ENCODE data around the gene TBC1D4. TPM values are rescaled to one million over a fixed set of nuclear protein-coding genes. Genes with fewer than 3 reads are reported as not detected.

The TBC1D4 gene
- total RNA-seq, 2 donors from 2014 or later: 27.6 to 56.1 TPM

DNA sequence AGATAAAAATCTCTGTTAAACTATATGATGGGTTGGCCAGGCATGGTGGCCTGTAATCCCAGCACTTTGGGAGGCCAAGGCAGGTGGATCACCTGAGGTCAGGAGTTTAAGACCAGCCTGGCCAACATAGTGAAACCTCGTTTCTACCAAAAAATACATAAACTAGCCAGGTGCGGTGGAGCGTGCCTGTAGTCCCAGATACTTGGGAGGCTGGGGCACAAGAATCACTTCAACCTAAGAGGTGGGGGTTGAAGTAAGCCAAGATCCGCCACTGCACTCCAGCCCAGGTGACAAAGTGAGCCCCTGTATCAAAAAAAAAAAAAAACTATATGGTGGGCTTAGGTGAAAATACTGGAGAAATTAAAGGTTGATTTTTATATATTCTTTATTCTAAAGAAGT lies 11.3 kb downstream of the TBC1D4 start:
- WGBS: 93% methylated on average over 4 of the region's 4 CpGs
- H3K4me1 ChIP-seq (replicated peaks): peaks cover 3% of the 10 kb centered on the region
- TF ChIP-seq POLR2AphosphoS5 (IDR thresholded peaks at IDR 0.05): no peak
- TF ChIP-seq POLR2A (IDR thresholded peaks at IDR 0.05): no peak
- TF ChIP-seq, protein P1, sequence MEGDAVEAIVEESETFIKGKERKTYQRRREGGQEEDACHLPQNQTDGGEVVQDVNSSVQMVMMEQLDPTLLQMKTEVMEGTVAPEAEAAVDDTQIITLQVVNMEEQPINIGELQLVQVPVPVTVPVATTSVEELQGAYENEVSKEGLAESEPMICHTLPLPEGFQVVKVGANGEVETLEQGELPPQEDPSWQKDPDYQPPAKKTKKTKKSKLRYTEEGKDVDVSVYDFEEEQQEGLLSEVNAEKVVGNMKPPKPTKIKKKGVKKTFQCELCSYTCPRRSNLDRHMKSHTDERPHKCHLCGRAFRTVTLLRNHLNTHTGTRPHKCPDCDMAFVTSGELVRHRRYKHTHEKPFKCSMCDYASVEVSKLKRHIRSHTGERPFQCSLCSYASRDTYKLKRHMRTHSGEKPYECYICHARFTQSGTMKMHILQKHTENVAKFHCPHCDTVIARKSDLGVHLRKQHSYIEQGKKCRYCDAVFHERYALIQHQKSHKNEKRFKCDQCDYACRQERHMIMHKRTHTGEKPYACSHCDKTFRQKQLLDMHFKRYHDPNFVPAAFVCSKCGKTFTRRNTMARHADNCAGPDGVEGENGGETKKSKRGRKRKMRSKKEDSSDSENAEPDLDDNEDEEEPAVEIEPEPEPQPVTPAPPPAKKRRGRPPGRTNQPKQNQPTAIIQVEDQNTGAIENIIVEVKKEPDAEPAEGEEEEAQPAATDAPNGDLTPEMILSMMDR (IDR thresholded peaks at IDR 0.05): no peak
- no peaks in the 10 kb centered on the region for H3K9me3 ChIP-seq
- H3K27ac ChIP-seq: no peak overlapping the region
- H3K27me3 ChIP-seq (replicated peaks; ENCODE audit: insufficient read depth): no peaks in the 10 kb centered on the region
- intact Hi-C loops (cut with DNase I): no loop called here
- no peak for DNase-seq (ENCODE audit: low spot score)
- no peak overlapping the region for H3K4me3 ChIP-seq
- H3K36me3 ChIP-seq: no peaks in the 10 kb centered on the region

DNA sequence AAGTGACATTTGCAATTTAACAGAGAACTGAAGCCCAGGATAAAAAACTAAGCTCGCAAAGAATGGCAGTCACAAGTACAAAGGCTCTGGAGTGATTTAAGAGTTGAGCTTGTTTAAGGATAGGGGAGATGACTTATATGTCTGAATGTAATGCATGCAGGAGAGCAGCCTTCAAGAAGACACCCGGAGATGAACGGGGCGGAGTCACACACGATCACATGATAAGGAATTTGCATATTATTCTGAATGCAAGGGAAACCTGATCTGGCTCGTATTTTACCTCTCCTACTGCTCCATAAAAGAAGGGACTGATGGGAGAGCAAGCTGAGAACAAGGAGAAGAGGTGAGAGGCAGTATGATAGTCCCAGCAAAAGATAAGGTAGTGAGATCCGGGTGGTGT lies 12.9 kb downstream of the TBC1D4 start:
- no peaks in the 10 kb centered on the region for H3K9me3 ChIP-seq
- 78% methylated on average over 7 of the region's 7 CpGs for WGBS
- H3K36me3 ChIP-seq: no peaks in the 10 kb centered on the region
- intact Hi-C loops (cut with DNase I): no loop called here
- TF ChIP-seq POLR2A (IDR thresholded peaks at IDR 0.05): no peak
- TF ChIP-seq, protein P1 (IDR thresholded peaks at IDR 0.05): no peak
- TF ChIP-seq POLR2AphosphoS5 (IDR thresholded peaks at IDR 0.05): no peak
- no peak overlapping the region for H3K4me3 ChIP-seq
- no peak for DNase-seq (ENCODE audit: low spot score)
- H3K27me3 ChIP-seq (replicated peaks; ENCODE audit: insufficient read depth): no peaks in the 10 kb centered on the region
- no peak overlapping the region for H3K27ac ChIP-seq
- H3K4me1 ChIP-seq (replicated peaks): peaks cover 3% of the 10 kb centered on the region

DNA sequence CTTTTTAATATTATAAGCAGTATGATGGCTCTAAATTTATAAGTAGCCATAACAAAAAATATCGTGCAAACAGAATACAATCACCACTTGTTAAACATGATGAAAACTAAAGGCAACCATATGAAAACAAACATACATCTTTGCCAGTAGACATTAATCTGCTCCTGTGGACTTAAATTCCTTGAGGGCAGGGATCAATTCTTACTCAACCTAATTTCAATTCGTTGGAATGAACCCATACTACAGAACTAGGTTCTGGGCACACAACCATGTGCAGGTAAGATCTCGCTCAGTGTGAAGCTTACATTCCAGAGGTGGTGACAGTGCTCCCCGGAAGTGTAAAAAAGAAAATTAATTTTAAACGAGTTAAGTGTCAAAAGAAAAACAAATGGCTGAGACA lies 13.4 kb downstream of the TBC1D4 start:
- H3K4me3 ChIP-seq: no peak overlapping the region
- intact Hi-C loops (cut with DNase I): no loop called here
- 79% methylated on average over 5 of the region's 5 CpGs for WGBS
- H3K36me3 ChIP-seq: no peaks in the 10 kb centered on the region
- TF ChIP-seq POLR2A (IDR thresholded peaks at IDR 0.05) (no peak), POLR2AphosphoS5 (IDR thresholded peaks at IDR 0.05) (no peak)
- TF ChIP-seq, protein P1 (IDR thresholded peaks at IDR 0.05): no peak
- DNase-seq (ENCODE audit: low spot score): no peak
- no peaks in the 10 kb centered on the region for H3K9me3 ChIP-seq
- no peaks in the 10 kb centered on the region for H3K27me3 ChIP-seq (replicated peaks; ENCODE audit: insufficient read depth)
- peaks cover 3% of the 10 kb centered on the region for H3K4me1 ChIP-seq (replicated peaks)
- H3K27ac ChIP-seq: no peak overlapping the region

DNA sequence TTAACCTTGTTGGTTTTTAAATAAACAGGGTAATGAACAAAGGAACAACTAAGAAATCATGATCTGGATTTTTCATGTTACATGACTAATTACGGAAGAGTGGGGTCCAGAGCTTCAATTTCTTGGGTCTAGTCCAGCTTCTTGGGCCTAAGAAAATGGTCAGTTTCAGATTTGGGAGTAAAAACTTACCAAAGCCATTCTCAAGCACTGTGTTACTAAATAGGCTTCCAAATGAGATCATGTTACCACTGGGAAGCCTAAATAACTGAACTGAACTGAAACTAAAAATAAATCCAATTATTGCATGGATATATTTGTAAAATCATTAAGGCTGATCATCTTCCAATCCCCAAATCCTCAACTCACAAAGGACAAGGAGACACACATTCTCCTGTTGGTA lies 13.9 kb downstream of the TBC1D4 start:
- TF ChIP-seq, protein P1 (IDR thresholded peaks at IDR 0.05): no peak
- no peak for TF ChIP-seq POLR2A (IDR thresholded peaks at IDR 0.05)
- TF ChIP-seq POLR2AphosphoS5 (IDR thresholded peaks at IDR 0.05): no peak
- DNase-seq (ENCODE audit: low spot score): no peak
- Histone ChIP-seq H3K27me3 (replicated peaks; ENCODE audit: insufficient read depth) (no peaks in the 10 kb centered on the region), H3K4me1 (replicated peaks) (peaks cover 3% of the 10 kb centered on the region), H3K9me3 (no peaks in the 10 kb centered on the region), H3K36me3 (no peaks in the 10 kb centered on the region), H3K27ac (peak overlapping the region; percentile 17 to 74), H3K4me3 (no peak overlapping the region)
- intact Hi-C loops (cut with DNase I): no loop called here
- WGBS: 59% methylated on average over 1 of the region's 1 CpG

DNA sequence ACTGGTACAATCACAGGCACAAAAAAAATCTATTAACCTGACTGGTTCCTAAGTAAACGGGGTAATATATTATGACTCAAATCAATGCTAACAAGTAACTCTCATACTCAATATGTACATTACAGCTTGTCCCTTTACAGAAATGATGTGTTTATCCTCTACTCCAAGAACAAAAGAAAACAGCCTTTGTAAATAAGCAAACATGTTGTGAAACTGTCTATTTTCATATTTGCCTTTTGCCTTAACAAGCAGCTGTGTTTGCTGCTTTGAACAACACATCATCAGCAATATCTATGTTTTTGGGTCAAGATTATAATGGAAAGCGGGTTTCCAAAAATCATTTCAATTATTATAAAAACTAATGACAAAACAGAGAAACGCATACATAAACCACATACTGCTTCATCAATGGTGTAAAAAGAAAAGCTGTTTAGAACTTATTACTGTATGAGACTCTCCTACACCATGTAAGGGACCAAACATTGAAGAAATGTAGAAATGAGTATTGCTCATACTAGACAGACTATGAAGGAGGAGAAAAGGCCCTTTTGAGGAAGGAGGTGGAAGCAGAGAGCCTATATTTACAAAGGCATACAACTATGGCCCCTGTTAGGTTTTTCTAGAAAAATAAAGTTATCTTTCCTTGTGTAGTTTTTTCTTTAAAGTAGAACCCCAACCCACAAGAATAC lies 14.8 kb downstream of the TBC1D4 start:
- H3K4me1 ChIP-seq (replicated peaks): peaks cover 3% of the 10 kb centered on the region
- H3K4me3 ChIP-seq: no peak overlapping the region
- intact Hi-C loops (cut with DNase I): no loop called here
- WGBS: 81% methylated on average over 3 of the region's 3 CpGs
- DNase-seq (ENCODE audit: low spot score): no peak
- H3K9me3 ChIP-seq: no peaks in the 10 kb centered on the region
- no peaks in the 10 kb centered on the region for H3K27me3 ChIP-seq (replicated peaks; ENCODE audit: insufficient read depth)
- TF ChIP-seq POLR2AphosphoS5 (IDR thresholded peaks at IDR 0.05): peak; percentile 81
- TF ChIP-seq, protein P1 (IDR thresholded peaks at IDR 0.05): no peak
- H3K27ac ChIP-seq: peak overlapping the region; percentile 42 to 74
- H3K36me3 ChIP-seq: no peaks in the 10 kb centered on the region

Measured in prostate gland (tissue), 2 donors.